ENCODE measurements around the gene FAR2. TPM values are rescaled to one million over a fixed set of nuclear protein-coding genes. Genes with fewer than 3 reads are reported as not detected.
"Not testable (repeated sequence)": the region's sequence is repeated elsewhere in the genome, so short reads cannot be mapped to it uniquely, and the experiment has no call there.

The FAR2 gene
- polyA plus RNA-seq, 4 donors: 37.3 to 42.8 (median 39.4) TPM

- no peak for DNase-seq (ENCODE audit: low read depth in 4 of 4, low spot score in 2 of 4)
Measured at GRCh38 chr12:29152223-29152868, 3.3 kb downstream of the FAR2 start.

DNA sequence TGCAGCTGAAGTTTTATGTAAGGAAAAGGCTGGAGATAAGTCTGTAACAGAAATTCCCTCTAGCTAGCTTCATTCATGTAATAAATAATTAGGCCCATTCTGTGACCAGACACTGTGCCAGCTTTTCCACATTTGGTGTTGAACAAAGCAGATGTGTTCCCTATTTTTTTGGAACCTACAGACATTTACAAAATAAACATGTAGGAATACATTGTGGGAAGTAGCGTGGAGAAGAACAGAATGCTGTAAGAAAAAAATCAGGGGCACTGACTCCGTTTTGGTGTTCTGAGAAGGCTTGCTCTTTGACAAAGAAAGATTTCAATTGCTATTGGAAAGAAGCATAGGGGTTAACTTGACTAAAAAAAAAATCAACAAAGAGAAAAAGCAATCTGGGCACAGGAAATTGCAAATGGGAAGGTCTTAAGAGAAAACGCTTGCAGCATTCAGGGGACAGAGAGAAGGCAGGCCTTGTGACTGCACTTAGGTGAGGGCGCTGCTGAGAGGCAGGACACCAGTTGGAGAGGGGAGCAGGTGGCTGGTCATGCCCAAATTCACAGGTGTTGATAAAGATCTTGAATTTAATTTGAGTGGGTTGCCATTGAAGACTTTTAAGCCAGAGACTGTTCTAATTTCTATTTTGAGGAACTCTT lies 4.0 kb downstream of the FAR2 start:
- DNase-seq (ENCODE audit: low read depth in 4 of 4, low spot score in 2 of 4): no peak

DNA sequence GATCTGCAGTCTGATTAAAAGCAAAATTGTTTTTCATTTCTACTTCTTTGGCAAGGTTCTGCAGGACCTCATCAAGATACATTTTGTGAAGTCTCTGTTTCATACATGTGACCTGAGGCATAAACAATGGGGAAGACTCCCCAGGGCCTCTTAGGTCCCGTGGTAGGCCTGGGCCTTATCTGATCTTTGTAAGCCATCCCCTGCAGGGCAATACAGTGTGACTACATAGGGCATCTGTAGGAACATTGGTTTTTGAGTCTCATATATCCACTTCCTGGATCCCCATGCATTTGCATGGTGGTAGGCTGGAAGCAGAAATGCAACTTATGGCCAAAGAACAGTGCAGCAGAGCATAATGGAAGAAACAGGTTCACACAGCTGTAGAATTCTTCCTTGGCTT lies 6.0 kb downstream of the FAR2 start:
- DNase-seq (ENCODE audit: low read depth in 4 of 4, low spot score in 2 of 4): no peak

DNA sequence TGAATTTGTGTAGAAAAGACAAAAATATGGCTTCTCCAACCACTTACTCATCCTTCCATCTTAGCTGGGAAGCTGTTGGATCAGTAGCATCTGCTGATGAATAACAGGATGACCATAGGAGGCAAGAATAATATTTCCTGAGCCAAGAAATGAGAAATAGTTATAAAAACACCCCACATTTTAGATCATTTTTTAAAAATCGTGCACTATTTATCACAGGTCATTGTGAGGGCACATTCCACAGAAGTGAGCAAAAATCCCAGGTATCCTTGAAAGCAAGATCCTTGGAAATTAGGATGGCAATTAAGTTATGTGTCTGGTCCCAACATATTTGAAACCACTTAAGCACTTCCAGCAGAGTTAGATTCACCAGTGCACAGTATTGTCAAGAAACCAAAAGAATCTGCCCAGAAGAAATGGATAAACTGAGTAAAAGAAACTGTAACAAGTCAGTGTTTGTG lies 8.4 kb downstream of the FAR2 start:
- DNase-seq (ENCODE audit: low read depth in 4 of 4, low spot score in 2 of 4): no peak

DNA sequence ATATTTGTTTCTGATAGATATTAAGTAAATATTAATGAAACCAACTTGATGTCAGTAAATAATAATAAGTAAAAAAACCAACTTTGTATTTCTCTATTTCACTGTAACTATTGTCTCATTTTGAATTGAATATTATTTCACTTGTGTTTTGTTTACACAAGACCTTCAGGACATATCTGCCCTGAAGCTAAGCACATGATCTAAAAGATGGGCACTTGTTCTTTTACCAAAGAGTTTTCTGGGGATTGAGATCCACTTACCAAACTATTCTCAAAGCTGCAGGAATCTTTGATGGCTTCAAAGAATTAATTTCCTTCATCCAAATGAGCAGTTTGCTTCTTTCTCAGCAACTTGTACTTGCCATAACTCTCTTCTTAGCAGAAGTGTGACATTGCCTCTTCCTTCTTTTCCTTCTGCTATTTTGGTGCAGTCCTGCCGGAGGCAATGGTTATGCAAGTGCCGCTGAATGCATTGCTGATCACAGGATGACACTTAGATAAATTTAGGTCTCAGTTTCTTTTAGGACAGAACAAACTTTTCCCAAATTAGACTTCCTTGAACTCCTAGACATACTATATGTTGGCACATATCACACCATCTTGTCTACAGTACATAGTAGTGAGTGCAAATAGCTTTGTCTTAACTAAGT lies 9.2 kb downstream of the FAR2 start:
- no peak for DNase-seq (ENCODE audit: low read depth in 4 of 4, low spot score in 2 of 4)

GRCh38 chr12:29159661-29160060 lies 10.6 kb downstream of the FAR2 start:
- DNase-seq (ENCODE audit: low read depth in 4 of 4, low spot score in 2 of 4): no peak

GRCh38 chr12:29160230-29160629 lies 11.2 kb downstream of the FAR2 start:
- DNase-seq (ENCODE audit: low read depth in 4 of 4, low spot score in 2 of 4): no peak

- no peak for DNase-seq (ENCODE audit: low read depth in 4 of 4, low spot score in 2 of 4)
Measured at GRCh38 chr12:29163146-29163545, 14.1 kb downstream of the FAR2 start.

DNA sequence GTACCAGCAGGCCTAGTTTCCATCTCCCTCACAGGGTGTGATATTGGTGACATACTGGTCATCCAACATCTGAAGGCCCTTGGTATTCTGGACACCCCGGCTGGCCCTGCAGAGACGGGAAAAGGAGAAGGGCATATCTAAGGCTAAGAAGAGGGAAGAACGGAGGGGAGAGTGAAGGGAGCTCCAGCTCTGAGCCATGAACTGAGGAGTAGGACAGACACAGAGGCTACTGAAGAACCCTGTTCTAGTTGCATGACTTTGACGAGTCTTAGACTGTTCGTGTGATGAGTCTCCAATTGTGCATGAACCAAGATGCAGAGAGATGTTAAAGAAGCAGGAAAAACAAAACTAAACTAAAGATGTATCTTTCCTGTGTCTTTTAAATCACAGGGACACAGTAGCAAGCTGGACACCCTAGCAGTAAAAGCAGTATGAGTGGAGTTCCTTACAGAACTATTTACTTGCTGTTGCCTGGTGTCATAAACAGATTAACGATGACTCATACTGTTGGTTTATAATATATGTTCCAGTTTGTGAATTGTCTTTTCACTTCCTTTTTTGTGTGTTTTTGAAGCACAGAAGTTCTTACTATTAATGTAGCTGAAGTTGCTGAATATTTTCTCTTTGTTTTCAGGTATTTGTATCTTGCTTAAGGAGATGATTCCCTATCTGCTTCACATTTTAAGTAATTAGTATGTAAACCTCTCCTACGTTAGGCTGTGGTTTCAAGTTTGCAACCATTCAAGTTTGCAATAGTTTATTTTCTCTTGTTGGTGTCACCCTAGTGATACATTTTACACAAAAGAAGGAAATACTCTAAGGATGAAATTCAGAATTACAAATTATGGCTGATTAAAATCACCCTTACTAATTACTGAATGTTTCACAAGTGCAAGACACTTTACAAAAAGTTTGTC lies 15.7 kb downstream of the FAR2 start:
- DNase-seq (ENCODE audit: low read depth in 4 of 4, low spot score in 2 of 4): no peak

- no peak for DNase-seq (ENCODE audit: low read depth in 4 of 4, low spot score in 2 of 4)
Measured at GRCh38 chr12:29167445-29167844, 18.4 kb downstream of the FAR2 start.

GRCh38 chr12:29167988-29168387 lies 18.9 kb downstream of the FAR2 start:
- no peak for DNase-seq (ENCODE audit: low read depth in 4 of 4, low spot score in 2 of 4)

GRCh38 chr12:29169978-29170377 lies 20.9 kb downstream of the FAR2 start:
- not testable (repeated sequence) for DNase-seq (ENCODE audit: low read depth in 4 of 4, low spot score in 2 of 4)

- not testable (repeated sequence) for DNase-seq (ENCODE audit: low read depth in 4 of 4, low spot score in 2 of 4)
Measured at GRCh38 chr12:29170478-29171084, 21.5 kb downstream of the FAR2 start.

DNA sequence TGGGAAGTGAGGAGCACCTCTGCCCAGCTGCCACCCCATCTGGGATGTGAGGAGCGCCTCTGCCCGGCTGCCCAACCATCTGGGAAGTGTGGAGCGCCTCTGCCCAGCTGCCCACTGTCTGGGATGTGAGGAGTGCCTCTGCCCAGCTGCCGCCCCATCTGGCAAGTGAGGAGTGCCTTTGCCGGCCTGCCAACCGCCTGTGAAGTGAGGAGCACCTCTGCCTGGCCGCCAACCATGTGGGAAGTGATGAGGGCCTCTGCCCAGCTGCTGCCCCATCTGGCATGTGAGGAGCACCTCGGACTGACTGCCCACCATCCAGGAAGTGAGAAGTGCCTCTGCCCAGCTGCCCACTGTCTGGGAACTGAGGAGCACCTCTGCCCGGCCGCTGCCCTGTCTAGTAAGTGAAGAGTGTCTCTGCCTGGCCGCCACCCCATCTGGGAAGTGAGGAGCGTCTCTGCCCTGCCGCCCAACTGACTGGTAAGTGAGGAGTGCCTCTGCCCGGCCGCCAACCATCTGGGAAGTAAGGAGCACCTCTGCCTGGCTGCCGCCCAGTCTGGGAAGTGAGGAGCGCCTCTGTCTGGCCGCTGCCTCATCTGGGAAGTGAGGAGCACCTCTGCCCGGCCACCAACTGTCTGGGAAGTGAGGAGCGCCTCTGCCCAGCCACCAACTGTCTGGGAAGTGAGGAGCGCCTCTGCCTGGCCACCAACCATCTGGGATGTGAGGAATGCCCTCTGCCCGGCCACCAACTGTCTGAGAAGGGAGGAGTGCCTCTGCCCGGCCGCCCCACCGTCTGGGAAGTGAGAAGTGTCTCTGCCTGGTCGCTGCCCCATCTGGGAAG lies 22.6 kb downstream of the FAR2 start:
- no peak for DNase-seq (ENCODE audit: low read depth in 4 of 4, low spot score in 2 of 4)

GRCh38 chr12:29176941-29177340 lies 27.9 kb downstream of the FAR2 start:
- no peak for DNase-seq (ENCODE audit: low read depth in 4 of 4, low spot score in 2 of 4)

DNA sequence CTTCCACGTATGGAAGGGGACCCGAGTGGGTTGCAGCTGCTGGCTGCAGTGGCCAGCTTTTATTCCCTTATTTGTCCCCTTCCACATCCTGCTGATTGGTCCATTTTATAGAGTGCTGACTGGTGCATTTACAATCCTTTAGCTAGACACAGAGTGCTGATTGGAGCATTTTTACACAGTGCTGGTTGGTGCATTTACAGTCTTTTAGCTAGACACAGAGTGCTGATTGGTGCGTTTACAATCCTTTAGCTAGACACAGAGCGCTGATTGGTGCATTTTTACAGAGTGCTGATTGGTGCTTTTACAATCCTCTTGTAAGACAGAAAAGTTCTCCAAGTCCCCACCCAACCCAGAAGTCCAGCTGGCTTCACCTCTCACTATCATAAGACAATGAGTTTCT lies 33.2 kb downstream of the FAR2 start:
- not testable (repeated sequence) for DNase-seq (ENCODE audit: low read depth in 4 of 4, low spot score in 2 of 4)

DNA sequence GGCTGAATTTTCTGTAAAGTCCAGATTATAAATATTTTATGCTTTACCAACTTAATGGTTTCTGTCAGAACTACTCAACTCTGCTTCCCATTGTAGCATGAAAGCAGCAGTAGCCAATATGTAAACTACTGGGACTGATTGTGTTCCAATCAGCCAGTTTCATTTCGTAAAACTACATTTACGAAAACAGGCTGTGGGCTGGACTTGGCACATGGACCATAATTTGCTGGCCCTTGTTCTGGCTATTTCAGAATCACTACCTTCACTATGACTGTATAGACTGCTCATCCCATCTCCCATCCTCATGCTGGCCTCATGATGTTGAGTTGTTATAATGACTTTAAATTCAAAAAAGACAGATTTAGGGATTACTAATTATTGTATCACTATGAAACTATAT lies 38.7 kb downstream of the FAR2 start:
- DNase-seq (ENCODE audit: low read depth in 4 of 4, low spot score in 2 of 4): no peak

DNA sequence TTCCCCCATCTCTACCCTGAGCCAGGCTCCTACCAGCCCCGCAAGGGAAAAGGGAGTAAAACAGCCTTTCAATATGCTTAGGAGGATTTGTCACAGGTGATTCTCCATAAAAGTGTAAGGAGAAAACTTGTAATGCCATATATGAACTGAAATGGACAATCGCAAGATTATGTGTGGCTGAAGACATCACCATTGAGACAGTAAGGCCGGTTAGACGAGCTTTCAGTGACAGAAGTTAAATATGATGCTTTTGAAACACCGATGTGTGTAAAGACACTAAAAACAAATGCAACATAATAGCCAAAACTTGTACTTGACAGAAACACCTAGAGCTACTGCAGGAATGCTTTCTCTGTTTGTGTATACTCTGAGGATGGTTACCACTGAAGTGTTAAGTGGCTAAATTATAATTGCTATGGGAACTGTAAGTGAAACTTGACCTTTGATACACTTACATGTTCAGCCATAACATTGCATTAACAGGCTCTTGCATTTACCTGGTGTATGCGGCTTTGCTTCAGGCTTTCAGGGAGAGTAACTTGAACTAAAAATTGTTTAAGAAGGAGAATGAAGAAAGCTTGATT lies 42.3 kb downstream of the FAR2 start:
- DNase-seq (ENCODE audit: low read depth in 4 of 4, low spot score in 2 of 4): no peak

GRCh38 chr12:29198901-29199300 lies 49.8 kb downstream of the FAR2 start:
- no peak for DNase-seq (ENCODE audit: low read depth in 4 of 4, low spot score in 2 of 4)

Data from left renal cortex interstitium (tissue), 4 donors.